PFSK-1 (cell line): ENCODE measurements around the gene PALLD.

Experiments used
- FOXP2 ChIP-seq: optimal IDR thresholded peaks from 2 replicates; pipeline ENCODE3; 2011; ENCODE audit warnings: borderline replicate concordance, control low read depth, inconsistent platforms; ENCODE audit not compliant: insufficient read depth; ENCODE audit errors: extremely low read length, extremely low read depth
- POLR2AphosphoS5 ChIP-seq: IDR thresholded peaks from 2 replicates; pipeline ENCODE4 v1.6.1; 2012; ENCODE audit warnings: low read depth, mild to moderate bottlenecking, control low read depth, low read length, moderate library complexity
- REST ChIP-seq, 2 experiments: IDR thresholded peaks; 2 replicates each; pipeline versions ENCODE4 v1.6.1 to v1.8.0; 2011 to 2012; ENCODE audit warnings: low read depth in 2 of 2, low read length in 2 of 2, control low read depth in 1 of 2, inconsistent platforms in 1 of 2, mild to moderate bottlenecking in 1 of 2, moderate library complexity in 1 of 2; ENCODE audit not compliant: insufficient read depth in 1 of 2
- TAF1 ChIP-seq: IDR thresholded peaks from 2 replicates; pipeline ENCODE4 v1.6.1; 2012; ENCODE audit warnings: low read length, control low read depth, borderline replicate concordance; ENCODE audit not compliant: insufficient read depth

GRCh38 chr4:168908093-168908492 lies 411.2 kb downstream of the PALLD start:
- TF ChIP-seq REST (IDR thresholded peaks at IDR 0.05; ENCODE audit: insufficient read depth in 1 of 2, low read depth in 2 of 2, low read length in 2 of 2) (no peak), FOXP2 (no peak), POLR2AphosphoS5 (no peak), TAF1 (no peak)
